HepG2 (cell line): Measurements from ENCODE around the gene RHOV. TPM values are rescaled to one million over a fixed set of nuclear protein-coding genes. Genes with fewer than 3 reads are reported as not detected.

Experiments used
- ATAC-seq: fragments of 200-7000 bp; cut with Tn5 transposase; 3 replicates; pipeline ENCODE4 v1.9.1; 2020; ENCODE audit warnings: mild to moderate bottlenecking, moderate library complexity
- BruUV-seq: library from RNA; stranded (reverse); fragments of 400-500 nt; replicated peaks from 2 replicates; lab custom pipeline; 2021; lab: Mats Ljungman, UMichigan
- CTCF ChIA-PET: fragments of 300-600 bp; formaldehyde crosslinking; extraction: SDS; loops from one replicate; lab custom pipeline; 2021; ENCODE audit warnings: low total read pairs, inconsistent platforms, low intra/inter-chr PET ratio; lab: Yijun Ruan, JAX
- POLR2A ChIA-PET: fragments of 350-600 bp; sonication (Branson Sonifier 250); formaldehyde crosslinking; loops from one replicate; lab custom pipeline; 2020; ENCODE audit warnings: antibody characterized with exemption, inconsistent platforms; lab: Yijun Ruan, JAX
- DNase-seq: peaks from one replicate; pipeline ENCODE4 v3.0.0-alpha.2; 2015; ENCODE audit warnings: low spot score
- FAIRE-seq: peaks from 3 replicates; lab custom pipeline; 2011; peaks lifted over from hg19 to GRCh38; lab: Jason Lieb, UNC
- H2AFZ ChIP-seq: one replicate; pipeline ENCODE4 v1.6.1; 2011; ENCODE audit warnings: low read length, inconsistent platforms
- H3K27ac ChIP-seq: fragments of 300-600 bp; 3 replicates; pipeline ENCODE4 v1.8.0; 2011; ENCODE audit warnings: mixed run types, mild to moderate bottlenecking, mixed read lengths, low read length, inconsistent platforms; ENCODE audit not compliant: insufficient read depth; ENCODE audit errors: extremely low read length
- H3K27me3 ChIP-seq, 2 experiments: fragments of 200-600 bp in 1 of 2; 2 replicates in 1 of 2; 3 replicates in 1 of 2; pipeline versions ENCODE4 v1.6.0 to v1.8.0; 2011; ENCODE audit warnings: low read length in 2 of 2, mild to moderate bottlenecking in 2 of 2, moderate library complexity in 2 of 2, inconsistent platforms in 1 of 2; ENCODE audit not compliant: insufficient read depth in 2 of 2, control insufficient read depth in 1 of 2
- H3K36me3 ChIP-seq, 2 experiments: fragments of 200-600 bp in 1 of 2; replicated peaks in 1 of 2; 2 replicates in 1 of 2; 3 replicates in 1 of 2; pipeline versions ENCODE4 v1.5.1 to v1.8.0; 2011; ENCODE audit warnings: low read length in 2 of 2, inconsistent platforms in 1 of 2; ENCODE audit not compliant: insufficient read depth in 2 of 2, control insufficient read depth in 1 of 2
- H3K4me1 ChIP-seq: 2 replicates; pipeline ENCODE4 v1.5.1; 2012; ENCODE audit warnings: low read length, inconsistent platforms; ENCODE audit not compliant: insufficient read depth
- H3K4me2 ChIP-seq: 2 replicates; pipeline ENCODE4 v1.6.0; 2011; ENCODE audit warnings: low read depth, low read length, inconsistent platforms
- H3K4me3 ChIP-seq, 3 experiments: fragments of 200-600 bp in 1 of 3; sonication (generic), shearing (Covaris generic) in 1 of 3; replicated peaks in 1 of 3; 2 replicates each; pipeline ENCODE4 v1.5.1; 2011 to 2016; ENCODE audit warnings: low read length in 3 of 3, inconsistent platforms in 2 of 3, low read depth in 2 of 3, mild to moderate bottlenecking in 2 of 3, control low read depth in 1 of 3, mixed read lengths in 1 of 3; ENCODE audit not compliant: insufficient read depth in 1 of 3
- H3K79me2 ChIP-seq: one replicate; pipeline ENCODE4 v1.6.1; 2011; ENCODE audit warnings: low read length, inconsistent platforms; ENCODE audit not compliant: insufficient read depth
- H3K9ac ChIP-seq: 2 replicates; pipeline ENCODE4 v1.6.0; 2011; ENCODE audit warnings: mild to moderate bottlenecking, low read depth, low read length, inconsistent platforms; ENCODE audit not compliant: insufficient read depth
- H3K9me3 ChIP-seq: 2 replicates; pipeline ENCODE4 v1.5.1; 2012; ENCODE audit warnings: mild to moderate bottlenecking, low read length
- H4K20me1 ChIP-seq: 2 replicates; pipeline ENCODE4 v1.6.0; 2011; ENCODE audit warnings: inconsistent platforms, mild to moderate bottlenecking, low read length, moderate library complexity; ENCODE audit not compliant: insufficient read depth
- ATF7-NPFF ChIP-seq: sonication (generic); formaldehyde crosslinking; IDR thresholded peaks from 2 replicates; pipeline ENCODE4 v1.8.1; 2023; ENCODE audit warnings: mild to moderate bottlenecking, low read depth, missing genetic modification reagents, moderate library complexity
- CHCHD3 ChIP-seq: sonication (generic); formaldehyde crosslinking; IDR thresholded peaks from 2 replicates; pipeline ENCODE4 v1.8.0; 2022; ENCODE audit warnings: mild to moderate bottlenecking, missing genetic modification reagents, moderate library complexity
- ELF3 ChIP-seq: IDR thresholded peaks from 2 replicates; pipeline ENCODE4 v1.6.1; 2016; ENCODE audit warnings: missing genetic modification reagents, missing compliant biosample characterization
- ISL2 ChIP-seq: sonication (generic); formaldehyde crosslinking; IDR thresholded peaks from 2 replicates; pipeline ENCODE4 v1.5.0; 2020; ENCODE audit warnings: missing genetic modification reagents
- PHF8 ChIP-seq: sonication (generic); formaldehyde crosslinking; IDR thresholded peaks from 2 replicates; pipeline ENCODE4 v1.5.0; 2020; ENCODE audit warnings: missing genetic modification reagents
- PLRG1 ChIP-seq: fragments of 450-650 bp; conservative IDR thresholded peaks from 2 replicates; pipeline ENCODE4 v1.6.1; 2016
- RCOR2 ChIP-seq: IDR thresholded peaks from 2 replicates; pipeline ENCODE4 v1.6.1; 2016; ENCODE audit warnings: missing biosample characterization, missing genetic modification reagents
- SALL1 ChIP-seq: sonication (generic); formaldehyde crosslinking; IDR thresholded peaks from 2 replicates; pipeline ENCODE4 v1.8.0; 2022; ENCODE audit warnings: mild to moderate bottlenecking, missing genetic modification reagents
- ZBTB20 ChIP-seq: sonication (generic); formaldehyde crosslinking; IDR thresholded peaks from 2 replicates; pipeline ENCODE4 v1.8.1; 2023; ENCODE audit warnings: missing genetic modification reagents, low read depth, mild to moderate bottlenecking, borderline replicate concordance
- ZBTB37 ChIP-seq: sonication (generic); formaldehyde crosslinking; IDR thresholded peaks from 2 replicates; pipeline ENCODE4 v1.4.0; 2020; ENCODE audit warnings: mild to moderate bottlenecking, missing genetic modification reagents
- ZMYM3 ChIP-seq: sonication (generic); formaldehyde crosslinking; IDR thresholded peaks from 2 replicates; pipeline ENCODE4 v1.5.1; 2020; ENCODE audit warnings: mild to moderate bottlenecking, missing genetic modification reagents
- ZNF484 ChIP-seq: sonication (generic); formaldehyde crosslinking; IDR thresholded peaks from 2 replicates; pipeline ENCODE4 v1.5.1; 2020; ENCODE audit warnings: mild to moderate bottlenecking, low read depth, missing genetic modification reagents, borderline replicate concordance
- ZNF816 ChIP-seq: sonication (generic); formaldehyde crosslinking; IDR thresholded peaks from 2 replicates; pipeline ENCODE4 v1.8.0; 2022; ENCODE audit warnings: missing genetic modification reagents, mild to moderate bottlenecking, borderline replicate concordance
- WGBS: methylation state at CpG from one replicate; pipeline ENCODE4 v1.1.6; 2017; ENCODE audit warnings: low lambda C conversion rate; 5-methylcytosine and 5-hydroxymethylcytosine counted together
- in situ Hi-C: cut with HindIII; loops from 2 replicates; pipeline ENCODE4 v1.10.0; 2017; ENCODE audit warnings: low pct_unique_long_range_greater_than_20kb; ENCODE audit not compliant: extremely low pct_ligation_motif_present
- intact Hi-C: fragments of 100-400 bp; cut with micrococcal nuclease; formaldehyde crosslinking; loops from one replicate; pipeline ENCODE4 v1.10.0; 2022; ENCODE audit not compliant: unreplicated experiment
- polyA plus RNA-seq, 8 experiments: library from polyadenylated mRNA; depleted of rRNA in 3 of 8; stranded (reverse) in 7 of 8; unstranded in 1 of 8; fragments of >200 nt; fragmentation: Illumina TruSeq in 4 of 8; extraction: Trizol in 4 of 8; gene quantifications; 2 replicates each; pipeline versions ENCODE4 v1.2.1 to v1.2.3, GENCODE V29; 2011 to 2016; ENCODE audit warnings: low read depth in 4 of 8, missing spikeins in 1 of 8, mixed read lengths in 1 of 8; ENCODE audit not compliant: insufficient read depth in 1 of 8
- total RNA-seq, 5 experiments: library from RNA; depleted of rRNA; stranded (reverse); fragments of >200 nt; fragmentation: Illumina TruSeq; extraction: Trizol; gene quantifications; 2 replicates each; pipeline ENCODE4 v1.2.3, GENCODE V29; 2016; ENCODE audit warnings: low read depth in 1 of 5
- TF ChIP-seq, protein P1 (sequence below): IDR thresholded peaks from 2 replicates; pipeline ENCODE4 v1.6.1; 2016; ENCODE audit warnings: mild to moderate bottlenecking
- TF ChIP-seq, protein P2 (sequence below): sonication (generic); formaldehyde crosslinking; IDR thresholded peaks from 2 replicates; pipeline ENCODE4 v1.5.1; 2020; ENCODE audit warnings: mild to moderate bottlenecking, missing genetic modification reagents, moderate library complexity

The RHOV gene
- total and polyA plus RNA-seq, 2 of the 13 experiments (the other 11 are each of a cell fraction or from before 2014, with no cell fraction given): 0.17 to 0.18 TPM

GRCh38 chr15:40922608-40923005, 48.6 kb upstream of the RHOV start:
- under 1% methylated on average over 10 of the region's 10 CpGs for WGBS
- FAIRE-seq: no peak
- Histone ChIP-seq H3K4me1 (peaks cover 78% of the 10 kb centered on the region), H3K9me3 (no peaks in the 10 kb centered on the region), H3K4me3 (peak overlapping the region in 1 of 3 experiments; percentile 37; a peak in 1 of 6 replicates), H3K9ac (no peak overlapping the region), H3K36me3 (no peaks in the 10 kb centered on the region), H4K20me1 (no peaks in the 10 kb centered on the region), H3K27ac (no peak overlapping the region), H3K4me2 (peak overlapping the region; percentile 64), H3K79me2 (no peaks in the 10 kb centered on the region), H2AFZ (no peak overlapping the region), H3K27me3 (peaks cover 3 to 66% of the 10 kb centered on the region in 2 experiments; a peak in 4 of 5 replicates)
- BruUV-seq: no TSS peak
- intact Hi-C loops: no loop called here
- ChIA-PET POLR2A (no interaction called here), CTCF (no interaction called here)
- in situ Hi-C loops: no loop called here
- TF ChIP-seq SALL1 (CRISPR knock-in tag) (0 out of 2 replicates have a peak, but pooled peaks have one; percentile 12), PHF8 (CRISPR knock-in tag) (no peak), PLRG1 (no peak), ATF7-NPFF (no peak), ZNF816 (no peak), RCOR2 (CRISPR knock-in tag) (0 out of 2 replicates have a peak, but pooled peaks have one; percentile 10), ZBTB37 (CRISPR knock-in tag) (no peak), ISL2 (no peak), ELF3 (CRISPR knock-in tag) (0 out of 2 replicates have a peak, but pooled peaks have one; percentile 25), ZBTB20 (no peak), ZMYM3 (CRISPR knock-in tag) (0 out of 2 replicates have a peak, but pooled peaks have one; percentile 1), CHCHD3 (CRISPR knock-in tag) (no peak), ZNF484 (no peak)
- TF ChIP-seq, protein P1, sequence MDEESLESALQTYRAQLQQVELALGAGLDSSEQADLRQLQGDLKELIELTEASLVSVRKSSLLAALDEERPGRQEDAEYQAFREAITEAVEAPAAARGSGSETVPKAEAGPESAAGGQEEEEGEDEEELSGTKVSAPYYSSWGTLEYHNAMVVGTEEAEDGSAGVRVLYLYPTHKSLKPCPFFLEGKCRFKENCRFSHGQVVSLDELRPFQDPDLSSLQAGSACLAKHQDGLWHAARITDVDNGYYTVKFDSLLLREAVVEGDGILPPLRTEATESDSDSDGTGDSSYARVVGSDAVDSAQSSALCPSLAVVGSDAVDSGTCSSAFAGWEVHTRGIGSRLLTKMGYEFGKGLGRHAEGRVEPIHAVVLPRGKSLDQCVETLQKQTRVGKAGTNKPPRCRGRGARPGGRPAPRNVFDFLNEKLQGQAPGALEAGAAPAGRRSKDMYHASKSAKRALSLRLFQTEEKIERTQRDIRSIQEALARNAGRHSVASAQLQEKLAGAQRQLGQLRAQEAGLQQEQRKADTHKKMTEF (CRISPR knock-in tag): 0 out of 2 replicates have a peak, but pooled peaks have one; percentile 10
- TF ChIP-seq, protein P2, sequence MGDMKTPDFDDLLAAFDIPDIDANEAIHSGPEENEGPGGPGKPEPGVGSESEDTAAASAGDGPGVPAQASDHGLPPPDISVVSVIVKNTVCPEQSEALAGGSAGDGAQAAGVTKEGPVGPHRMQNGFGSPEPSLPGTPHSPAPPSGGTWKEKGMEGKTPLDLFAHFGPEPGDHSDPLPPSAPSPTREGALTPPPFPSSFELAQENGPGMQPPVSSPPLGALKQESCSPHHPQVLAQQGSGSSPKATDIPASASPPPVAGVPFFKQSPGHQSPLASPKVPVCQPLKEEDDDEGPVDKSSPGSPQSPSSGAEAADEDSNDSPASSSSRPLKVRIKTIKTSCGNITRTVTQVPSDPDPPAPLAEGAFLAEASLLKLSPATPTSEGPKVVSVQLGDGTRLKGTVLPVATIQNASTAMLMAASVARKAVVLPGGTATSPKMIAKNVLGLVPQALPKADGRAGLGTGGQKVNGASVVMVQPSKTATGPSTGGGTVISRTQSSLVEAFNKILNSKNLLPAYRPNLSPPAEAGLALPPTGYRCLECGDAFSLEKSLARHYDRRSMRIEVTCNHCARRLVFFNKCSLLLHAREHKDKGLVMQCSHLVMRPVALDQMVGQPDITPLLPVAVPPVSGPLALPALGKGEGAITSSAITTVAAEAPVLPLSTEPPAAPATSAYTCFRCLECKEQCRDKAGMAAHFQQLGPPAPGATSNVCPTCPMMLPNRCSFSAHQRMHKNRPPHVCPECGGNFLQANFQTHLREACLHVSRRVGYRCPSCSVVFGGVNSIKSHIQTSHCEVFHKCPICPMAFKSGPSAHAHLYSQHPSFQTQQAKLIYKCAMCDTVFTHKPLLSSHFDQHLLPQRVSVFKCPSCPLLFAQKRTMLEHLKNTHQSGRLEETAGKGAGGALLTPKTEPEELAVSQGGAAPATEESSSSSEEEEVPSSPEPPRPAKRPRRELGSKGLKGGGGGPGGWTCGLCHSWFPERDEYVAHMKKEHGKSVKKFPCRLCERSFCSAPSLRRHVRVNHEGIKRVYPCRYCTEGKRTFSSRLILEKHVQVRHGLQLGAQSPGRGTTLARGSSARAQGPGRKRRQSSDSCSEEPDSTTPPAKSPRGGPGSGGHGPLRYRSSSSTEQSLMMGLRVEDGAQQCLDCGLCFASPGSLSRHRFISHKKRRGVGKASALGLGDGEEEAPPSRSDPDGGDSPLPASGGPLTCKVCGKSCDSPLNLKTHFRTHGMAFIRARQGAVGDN (CRISPR knock-in tag): peak; percentile 29; the same call in 1 of the 2 replicates
- DNase-seq: no peak
- no peak for ATAC-seq
